ENCODE measurements around the gene MALAT1. TPM values are rescaled to one million over a fixed set of nuclear protein-coding genes. Genes with fewer than 3 reads are reported as not detected.
A peak's percentile ranks its signal among the peaks of the same experiment; 100 is the strongest.

MALAT1 gene
- total and polyA plus RNA-seq, 2 of the 8 experiments (the other 6 are each of a cell fraction or from before 2014, with no cell fraction given) = 115 to 984 TPM

GRCh38 chr11:65454311-65454695 lies 44.5 kb upstream of the MALAT1 start:
- Histone ChIP-seq H2BK5ac (ENCODE audit: low read depth, low read length) (no peak overlapping the region), H3K18ac (ENCODE audit: extremely low read depth, low read length) (no peak overlapping the region), H3K23me2 (ENCODE audit: low read depth, low read length) (peaks cover 4% of the 10 kb centered on the region; the same call in 1 of the 2 replicates), H3K56ac (replicated peaks; ENCODE audit: insufficient read length, low read depth, low read length) (no peak overlapping the region), H3K9me3 (ENCODE audit: insufficient read depth in 2 of 2, low read depth in 1 of 2, low read length in 1 of 2) (peaks cover 0 to 6% of the 10 kb centered on the region in 2 experiments; a peak in 1 of 4 replicates), H2AK5ac (ENCODE audit: low read depth, low read length) (no peak overlapping the region), H3K4me2 (ENCODE audit: insufficient read depth in 1 of 2, low read depth in 2 of 2, low read length in 2 of 2) (peak overlapping the region; percentile 74 to 80; a peak in 3 of 4 replicates), H3K27me3 (replicated peaks in 1 of 4; ENCODE audit: control insufficient read depth in 3 of 4, extremely low read depth in 1 of 4, insufficient read depth in 3 of 4, low read length in 3 of 4) (peaks cover 20 to 54% (median 48%) of the 10 kb centered on the region in 4 experiments), H3K4me1 (replicated peaks in 1 of 4; ENCODE audit: control insufficient read depth in 3 of 4, insufficient read depth in 4 of 4, low read length in 3 of 4) (peaks cover 2 to 8% (median 3%) of the 10 kb centered on the region in 4 experiments; a peak in 6 of 7 replicates), H2AFZ (ENCODE audit: low read length) (no peak overlapping the region), H4K91ac (replicated peaks; ENCODE audit: insufficient read length, low read length) (no peak overlapping the region), H4K20me1 (replicated peaks in 1 of 2; ENCODE audit: control insufficient read depth in 1 of 2, insufficient read depth in 2 of 2, low read length in 2 of 2) (peaks cover 0 to 2% of the 10 kb centered on the region in 2 experiments), H4K5ac (ENCODE audit: insufficient read length, low read depth, low read length) (no peak overlapping the region), H2BK20ac (ENCODE audit: low read length) (no peak overlapping the region), H3K4ac (replicated peaks; ENCODE audit: insufficient read length, low read depth, low read length) (no peak overlapping the region), H2BK15ac (ENCODE audit: low read length) (no peak overlapping the region), H2BK12ac (ENCODE audit: low read depth, low read length) (no peak overlapping the region), H3K79me1 (ENCODE audit: low read depth, low read length) (no peaks in the 10 kb centered on the region), H3K36me3 (ENCODE audit: control insufficient read depth in 2 of 4, insufficient read depth in 4 of 4, low read length in 3 of 4) (no peaks in the 10 kb centered on the region), H3K4me3 (ENCODE audit: extremely low read depth in 1 of 4, insufficient read depth in 2 of 4, low read depth in 3 of 4, low read length in 4 of 4) (peak overlapping the region in 1 of 4 experiments; percentile 59; a peak in 2 of 8 replicates), H3K23ac (ENCODE audit: insufficient read length) (no peak overlapping the region), H3K14ac (ENCODE audit: insufficient read length) (no peak overlapping the region), H4K8ac (ENCODE audit: extremely low read depth, insufficient read depth, low read length) (no peak overlapping the region), H3K9ac (replicated peaks in 1 of 4; ENCODE audit: extremely low read depth in 1 of 4, low read depth in 3 of 4, low read length in 3 of 4) (no peak overlapping the region), H2BK120ac (replicated peaks; ENCODE audit: low read depth, low read length) (no peak overlapping the region), H3K27ac (ENCODE audit: low read depth, low read length) (no peak overlapping the region), H3K79me2 (ENCODE audit: control insufficient read depth in 1 of 2, insufficient read depth in 2 of 2, low read length in 2 of 2) (no peaks in the 10 kb centered on the region)
- 91% methylated on average over 10 of the region's 10 CpGs; no CpG with 5 or more reads in 1 of the 2 experiments for WGBS, 2 experiments (ENCODE audit: extremely low coverage in 1 of 2, insufficient coverage in 1 of 2, insufficient read length in 1 of 2, insufficient replicate concordance in 2 of 2, low coverage in 1 of 2, low lambda C conversion rate in 2 of 2, missing lambda C conversion rate in 1 of 2)
- FAIRE-seq (no peak), DNase-seq (ENCODE audit: low read depth in 1 of 2, low spot score in 2 of 2) (no peak)
- ChIA-PET CTCF (ENCODE audit: partially characterized antibody) (interaction anchor here (0.7 to 1.8 kb wide), 4 partner anchors 14 to 39 kb away, joined by 3 to 8 read pairs (median 4); no protein-coding TSS in a partner anchor), POLR2A (ENCODE audit: partially characterized antibody) (interaction anchor here (0.6 to 3.6 kb wide), 3 partner anchors 12 to 45 kb away, joined by 5 to 26 read pairs (median 6); partner anchors contain the start of genes MALAT1 and NEAT1)
- TF ChIP-seq CBX5 (IDR thresholded peaks at IDR 0.05; ENCODE audit: low read depth, low read length) (no peak), JUN (IDR thresholded peaks at IDR 0.05; ENCODE audit: low read depth, low read length) (no peak), NANOG (IDR thresholded peaks at IDR 0.05; ENCODE audit: insufficient read depth, low read depth, low read length, poor library complexity, severe bottlenecking) (no peak), CTCF (IDR thresholded peaks at IDR 0.05; ENCODE audit: control extremely low read depth in 1 of 3, insufficient read depth in 1 of 3, low read depth in 1 of 3, low read length in 3 of 3) (no peak), RAD21 (IDR thresholded peaks at IDR 0.05 in 1 of 2, conservative IDR thresholded peaks at IDR 0.05 in 1 of 2; ENCODE audit: low read depth in 2 of 2, low read length in 2 of 2) (no peak)
